Suprapubic skin (tissue), 4 donors: Measurements from ENCODE around the gene CRISP1.

Source experiments
- EP300 ChIP-seq: sonication (generic); formaldehyde crosslinking; IDR thresholded peaks from one replicate; pipeline ENCODE4 v1.6.1; 2017; ENCODE audit warnings: antibody characterized with exemption
- POLR2A ChIP-seq, 2 donors: fragments of 450-650 bp; IDR thresholded peaks; one replicate each; pipeline ENCODE4 v1.6.1; 2017; ENCODE audit warnings: antibody characterized with exemption in 2 of 2, mild to moderate bottlenecking in 2 of 2, moderate library complexity in 2 of 2
- POLR2AphosphoS5 ChIP-seq, 3 donors: sonication (generic); formaldehyde crosslinking; IDR thresholded peaks; one replicate each; pipeline ENCODE4 v1.6.1; 2017; ENCODE audit warnings: antibody characterized with exemption in 3 of 3

GRCh38 chr6:49799090-49799489, 67.2 kb downstream of the CRISP1 start:
- no peak for TF ChIP-seq EP300
- TF ChIP-seq POLR2AphosphoS5 (IDR thresholded peaks at IDR 0.05): no peak
- TF ChIP-seq POLR2A (IDR thresholded peaks at IDR 0.05): no peak
